Measurements from ENCODE around the gene SLC22A23.

DNA sequence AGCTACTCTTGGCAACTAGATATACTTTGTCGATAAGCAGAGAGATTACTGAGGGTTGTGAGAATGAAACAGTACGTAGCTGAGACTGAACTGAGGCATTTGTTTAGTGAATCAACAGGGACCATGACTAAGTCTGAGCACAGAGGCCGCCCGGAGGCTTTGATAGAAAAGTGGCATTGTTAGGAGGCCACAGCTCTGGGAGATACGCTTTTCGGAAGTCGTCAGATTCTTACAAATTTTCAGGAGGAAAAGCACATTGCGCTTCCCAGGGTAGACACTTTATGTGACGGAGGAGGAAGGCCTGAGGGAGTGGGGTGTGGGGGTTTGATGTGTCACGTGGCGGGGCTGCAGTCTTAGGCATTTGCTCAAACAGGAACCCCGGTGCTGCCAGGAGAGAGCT is 128.7 kb downstream of the SLC22A23 start:
- TF ChIP-seq CTCF (IDR thresholded peaks at IDR 0.05; ENCODE audit: low read depth, low read length, poor library complexity, severe bottlenecking) (no peak), EZH2phosphoT487 (IDR thresholded peaks at IDR 0.05; ENCODE audit: borderline replicate concordance, low read length) (no peak)

All from DOHH2 (cell line).